GM21447 (cell line): Measurements from ENCODE around the gene TEX53.

Source experiments
- ATAC-seq: cut with Tn5 transposase; IDR thresholded peaks from one replicate; pipeline ENCODE4 v1.9.1; 2021; ENCODE audit not compliant: unreplicated experiment

Gene TEX53

GRCh38 chr9:114680259-114681001 lies 22.8 kb upstream of the TEX53 start:
- ATAC-seq = no peak

- ATAC-seq = no peak
These were observed 21.2 kb upstream of the TEX53 start for GRCh38 chr9:114678795-114679194.

- ATAC-seq = no peak
These were observed 20.5 kb upstream of the TEX53 start for GRCh38 chr9:114678130-114678529.

- no peak for ATAC-seq
These were observed 19.8 kb upstream of the TEX53 start for GRCh38 chr9:114677418-114677817.

GRCh38 chr9:114676901-114677300 lies 19.3 kb upstream of the TEX53 start:
- ATAC-seq = no peak

- ATAC-seq = no peak
These were observed 17.4 kb upstream of the TEX53 start for GRCh38 chr9:114674798-114675540.

GRCh38 chr9:114674076-114674797 lies 16.6 kb upstream of the TEX53 start:
- no peak for ATAC-seq

GRCh38 chr9:114671605-114672004 lies 14.0 kb upstream of the TEX53 start:
- ATAC-seq = no peak

- no peak for ATAC-seq
These were observed 12.4 kb upstream of the TEX53 start for GRCh38 chr9:114669961-114670360.

- no peak for ATAC-seq
These were observed 10.5 kb upstream of the TEX53 start for GRCh38 chr9:114668146-114668545.

GRCh38 chr9:114666851-114667250 lies 9.2 kb upstream of the TEX53 start:
- ATAC-seq = no peak

- no peak for ATAC-seq
These were observed 8.8 kb upstream of the TEX53 start for GRCh38 chr9:114666401-114666800.

GRCh38 chr9:114664181-114664580 lies 6.6 kb upstream of the TEX53 start:
- ATAC-seq = no peak

GRCh38 chr9:114662081-114662989 lies 4.7 kb upstream of the TEX53 start:
- ATAC-seq = peak; percentile 63

- ATAC-seq = no peak
These were observed 1.3 kb downstream of the TEX53 start for GRCh38 chr9:114656301-114656700.

GRCh38 chr9:114655689-114656088 lies 1.9 kb downstream of the TEX53 start:
- no peak for ATAC-seq

- ATAC-seq = peak; percentile 55
These were observed 3.9 kb downstream of the TEX53 start for GRCh38 chr9:114653556-114654159.

- no peak for ATAC-seq
These were observed 4.6 kb downstream of the TEX53 start for GRCh38 chr9:114652776-114653555.

- no peak for ATAC-seq
These were observed 13.7 kb downstream of the TEX53 start for GRCh38 chr9:114643896-114644295.

- ATAC-seq = no peak
These were observed 14.6 kb downstream of the TEX53 start for GRCh38 chr9:114643001-114643400.
